Ureter (tissue), 1 donor: ENCODE measurements around the gene RRP9. TPM values are rescaled to one million over a fixed set of nuclear protein-coding genes. Genes with fewer than 3 reads are reported as not detected.

Experiments used
- DNase-seq: peaks from one replicate; pipeline ENCODE4 v3.0.0-alpha.2; 2020; ENCODE audit warnings: low spot score
- total RNA-seq: library from RNA; stranded (reverse); gene quantifications from one replicate; pipeline ENCODE4 v1.2.4, GENCODE V29; 2023
- donor health status: DM: yes; HTN: yes; CAD: no.

The RRP9 gene
- total RNA-seq, 1 donor from 2014 or later = 28.2 TPM

GRCh38 chr3:51938780-51939425 is 2.8 kb downstream of the RRP9 start:
- peak; percentile 37 for DNase-seq

- peak; percentile 30 for DNase-seq
Observed at GRCh38 chr3:51937611-51938450, 3.9 kb downstream of the RRP9 start.

GRCh38 chr3:51937014-51937413 is 4.7 kb downstream of the RRP9 start:
- DNase-seq = peak; percentile 31

GRCh38 chr3:51935886-51936755 is 5.6 kb downstream of the RRP9 start:
- DNase-seq = peak; percentile 34

- peak; percentile 37 for DNase-seq
Observed at GRCh38 chr3:51934991-51935885, 6.5 kb downstream of the RRP9 start.

GRCh38 chr3:51934139-51934850 is 7.4 kb downstream of the RRP9 start:
- peak; percentile 35 for DNase-seq

- peak; percentile 36 for DNase-seq
Observed at GRCh38 chr3:51933471-51934138, 8.1 kb downstream of the RRP9 start.

GRCh38 chr3:51932471-51933370 is 9.0 kb downstream of the RRP9 start:
- DNase-seq = peak; percentile 35

- DNase-seq = peak; percentile 26
Observed at GRCh38 chr3:51931756-51932155, 9.9 kb downstream of the RRP9 start.

GRCh38 chr3:51930439-51930838 is 11.3 kb downstream of the RRP9 start:
- DNase-seq = peak; percentile 19

- DNase-seq = no peak
Observed at GRCh38 chr3:51929420-51930003, 12.2 kb downstream of the RRP9 start.

GRCh38 chr3:51928981-51929380 is 12.7 kb downstream of the RRP9 start:
- DNase-seq = peak; percentile 18

- peak; percentile 36 for DNase-seq
Observed at GRCh38 chr3:51928438-51928837, 13.3 kb downstream of the RRP9 start.

- no peak for DNase-seq
Observed at GRCh38 chr3:51927061-51927977, 14.4 kb downstream of the RRP9 start.

GRCh38 chr3:51921081-51921578 is 20.6 kb downstream of the RRP9 start:
- DNase-seq = no peak

GRCh38 chr3:51916418-51916817 is 25.3 kb downstream of the RRP9 start:
- DNase-seq = no peak

GRCh38 chr3:51908026-51908425 is 33.7 kb downstream of the RRP9 start:
- DNase-seq = no peak
